ENCODE results near the gene WWOX.

- TF ChIP-seq ZMAT3 (CRISPR knock-in tag; conservative IDR thresholded peaks at IDR 0.05) (no peak), POLR2A (IDR thresholded peaks at IDR 0.05; ENCODE audit: insufficient read depth in 1 of 2, low read depth in 2 of 2, low read length in 2 of 2) (peak; percentile 25 to 53; a peak in 3 of 4 replicates), NFIC (IDR thresholded peaks at IDR 0.05; ENCODE audit: low read length) (no peak), DZIP1 (CRISPR knock-in tag; IDR thresholded peaks at IDR 0.05) (no peak)
Measured at GRCh38 chr16:78505544-78506366, 406.3 kb downstream of the WWOX start.
